ENCODE measurements around the gene HPCAL4. TPM values are rescaled to one million over a fixed set of nuclear protein-coding genes. Genes with fewer than 3 reads are reported as not detected.

The HPCAL4 gene
- total RNA-seq, 1 donor from 2014 or later, result 0.53 TPM

- H3K36me3 Mint-ChIP-seq, result no peaks in the 10 kb centered on the region
- TF ChIP-seq, protein P1, sequence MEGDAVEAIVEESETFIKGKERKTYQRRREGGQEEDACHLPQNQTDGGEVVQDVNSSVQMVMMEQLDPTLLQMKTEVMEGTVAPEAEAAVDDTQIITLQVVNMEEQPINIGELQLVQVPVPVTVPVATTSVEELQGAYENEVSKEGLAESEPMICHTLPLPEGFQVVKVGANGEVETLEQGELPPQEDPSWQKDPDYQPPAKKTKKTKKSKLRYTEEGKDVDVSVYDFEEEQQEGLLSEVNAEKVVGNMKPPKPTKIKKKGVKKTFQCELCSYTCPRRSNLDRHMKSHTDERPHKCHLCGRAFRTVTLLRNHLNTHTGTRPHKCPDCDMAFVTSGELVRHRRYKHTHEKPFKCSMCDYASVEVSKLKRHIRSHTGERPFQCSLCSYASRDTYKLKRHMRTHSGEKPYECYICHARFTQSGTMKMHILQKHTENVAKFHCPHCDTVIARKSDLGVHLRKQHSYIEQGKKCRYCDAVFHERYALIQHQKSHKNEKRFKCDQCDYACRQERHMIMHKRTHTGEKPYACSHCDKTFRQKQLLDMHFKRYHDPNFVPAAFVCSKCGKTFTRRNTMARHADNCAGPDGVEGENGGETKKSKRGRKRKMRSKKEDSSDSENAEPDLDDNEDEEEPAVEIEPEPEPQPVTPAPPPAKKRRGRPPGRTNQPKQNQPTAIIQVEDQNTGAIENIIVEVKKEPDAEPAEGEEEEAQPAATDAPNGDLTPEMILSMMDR (conservative IDR thresholded peaks at IDR 0.05), result no peak
- DNase-seq (ENCODE audit: extremely low spot score, unreplicated experiment), result no peak
- no peak within 1 kb of the TSS for H3K27ac Mint-ChIP-seq
- H3K27me3 Mint-ChIP-seq, result peaks cover 78% of the 10 kb centered on the region
- H3K9me3 Mint-ChIP-seq, result no peaks in the 10 kb centered on the region
- H3K4me1 Mint-ChIP-seq (ENCODE audit: unreplicated experiment), result no peaks in the 10 kb centered on the region
- peak within 1 kb of the TSS; percentile 83 for H3K4me3 Mint-ChIP-seq
Observed at GRCh38 chr1:39671793-39672550, 19.3 kb downstream of the HPCAL4 start, which contains the start of gene NT5C1A. Gene NT5C1A (minus strand): TSS chr1:39672107. CDS start chr1:39672038, 69 bp downstream.

- H3K27me3 Mint-ChIP-seq, result peaks cover 78% of the 10 kb centered on the region
Observed at GRCh38 chr1:39671433-39671792, 19.8 kb downstream of the HPCAL4 start.

GRCh38 chr1:39670689-39671088 is 20.5 kb downstream of the HPCAL4 start:
- no peaks in the 10 kb centered on the region for H3K4me1 Mint-ChIP-seq (ENCODE audit: unreplicated experiment)
- TF ChIP-seq, protein P1 (conservative IDR thresholded peaks at IDR 0.05), result no peak
- DNase-seq (ENCODE audit: extremely low spot score, unreplicated experiment), result no peak
- peaks cover 84% of the 10 kb centered on the region for H3K27me3 Mint-ChIP-seq
- peak overlapping the region; percentile 10 for H3K27ac Mint-ChIP-seq
- no peaks in the 10 kb centered on the region for H3K36me3 Mint-ChIP-seq
- no peaks in the 10 kb centered on the region for H3K9me3 Mint-ChIP-seq
- H3K4me3 Mint-ChIP-seq, result peak overlapping the region; percentile 65

More at GRCh38 chr1:39671433-39671792, 19.8 kb downstream of the HPCAL4 start:
- Mint-ChIP-seq H3K36me3 (no peaks in the 10 kb centered on the region), H3K4me1 (ENCODE audit: unreplicated experiment) (no peaks in the 10 kb centered on the region), H3K4me3 (peak overlapping the region; percentile 31), H3K27ac (no peak overlapping the region), H3K9me3 (no peaks in the 10 kb centered on the region)
- no peak for DNase-seq (ENCODE audit: extremely low spot score, unreplicated experiment)
- TF ChIP-seq, protein P1 (conservative IDR thresholded peaks at IDR 0.05), result no peak

- H3K27ac Mint-ChIP-seq, result no peak overlapping the region
- H3K4me3 Mint-ChIP-seq, result no peak overlapping the region
- H3K36me3 Mint-ChIP-seq, result no peaks in the 10 kb centered on the region
- TF ChIP-seq, protein P1 (conservative IDR thresholded peaks at IDR 0.05), result no peak
- no peaks in the 10 kb centered on the region for H3K9me3 Mint-ChIP-seq
- DNase-seq (ENCODE audit: extremely low spot score, unreplicated experiment), result no peak
- no peaks in the 10 kb centered on the region for H3K4me1 Mint-ChIP-seq (ENCODE audit: unreplicated experiment)
- peaks cover 72% of the 10 kb centered on the region for H3K27me3 Mint-ChIP-seq
Observed at GRCh38 chr1:39668894-39669293, 22.3 kb downstream of the HPCAL4 start.

DNA sequence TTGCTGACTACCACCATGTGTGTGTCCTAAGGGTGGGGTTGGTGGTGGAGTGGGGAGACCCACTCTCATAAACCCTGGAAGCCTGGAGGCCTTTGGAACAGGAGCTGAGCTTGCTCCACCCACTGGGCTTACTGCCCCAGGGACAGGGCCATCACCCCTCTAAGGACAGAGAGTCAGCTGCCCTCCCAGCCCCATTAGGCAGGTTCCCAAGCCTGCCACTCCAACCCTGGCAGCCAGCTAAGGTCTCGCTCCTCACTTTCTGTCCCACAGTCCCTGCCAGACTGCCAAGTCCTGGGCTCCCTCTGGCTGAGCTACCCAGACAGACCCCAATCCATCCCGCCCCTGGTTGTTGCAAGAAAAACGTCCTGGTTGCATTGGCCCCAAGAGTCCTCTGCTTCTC is 23.1 kb downstream of the HPCAL4 start:
- H3K27ac Mint-ChIP-seq, result no peak overlapping the region
- no peaks in the 10 kb centered on the region for H3K9me3 Mint-ChIP-seq
- no peak overlapping the region for H3K4me3 Mint-ChIP-seq
- no peaks in the 10 kb centered on the region for H3K36me3 Mint-ChIP-seq
- TF ChIP-seq, protein P1 (conservative IDR thresholded peaks at IDR 0.05), result no peak
- H3K27me3 Mint-ChIP-seq, result peaks cover 66% of the 10 kb centered on the region
- no peaks in the 10 kb centered on the region for H3K4me1 Mint-ChIP-seq (ENCODE audit: unreplicated experiment)
- DNase-seq (ENCODE audit: extremely low spot score, unreplicated experiment), result no peak
